HepG2 (cell line): ENCODE results near the gene ARCN1. TPM values are rescaled to one million over a fixed set of nuclear protein-coding genes. Genes with fewer than 3 reads are reported as not detected.

ENCODE experiments used
- ATAC-seq: fragments of 200-7000 bp; cut with Tn5 transposase; 3 replicates; pipeline ENCODE4 v1.9.1; 2020; ENCODE audit warnings: mild to moderate bottlenecking, moderate library complexity
- BruUV-seq: library from RNA; stranded (reverse); fragments of 400-500 nt; replicated peaks from 2 replicates; lab custom pipeline; 2021; lab: Mats Ljungman, UMichigan
- CTCF ChIA-PET: fragments of 300-600 bp; formaldehyde crosslinking; extraction: SDS; loops from one replicate; lab custom pipeline; 2021; ENCODE audit warnings: low total read pairs, inconsistent platforms, low intra/inter-chr PET ratio; lab: Yijun Ruan, JAX
- POLR2A ChIA-PET: fragments of 350-600 bp; sonication (Branson Sonifier 250); formaldehyde crosslinking; loops from one replicate; lab custom pipeline; 2020; ENCODE audit warnings: antibody characterized with exemption, inconsistent platforms; lab: Yijun Ruan, JAX
- DNase-seq: peaks from one replicate; pipeline ENCODE4 v3.0.0-alpha.2; 2015; ENCODE audit warnings: low spot score
- FAIRE-seq: peaks from 3 replicates; lab custom pipeline; 2011; peaks lifted over from hg19 to GRCh38; lab: Jason Lieb, UNC
- H2AFZ ChIP-seq: one replicate; pipeline ENCODE4 v1.6.1; 2011; ENCODE audit warnings: low read length, inconsistent platforms
- H3K27ac ChIP-seq: fragments of 300-600 bp; 3 replicates; pipeline ENCODE4 v1.8.0; 2011; ENCODE audit warnings: mixed run types, mild to moderate bottlenecking, mixed read lengths, low read length, inconsistent platforms; ENCODE audit not compliant: insufficient read depth; ENCODE audit errors: extremely low read length
- H3K27me3 ChIP-seq, 2 experiments: fragments of 200-600 bp in 1 of 2; 2 replicates in 1 of 2; 3 replicates in 1 of 2; pipeline versions ENCODE4 v1.6.0 to v1.8.0; 2011; ENCODE audit warnings: low read length in 2 of 2, mild to moderate bottlenecking in 2 of 2, moderate library complexity in 2 of 2, inconsistent platforms in 1 of 2; ENCODE audit not compliant: insufficient read depth in 2 of 2, control insufficient read depth in 1 of 2
- H3K36me3 ChIP-seq, 2 experiments: fragments of 200-600 bp in 1 of 2; replicated peaks in 1 of 2; 2 replicates in 1 of 2; 3 replicates in 1 of 2; pipeline versions ENCODE4 v1.5.1 to v1.8.0; 2011; ENCODE audit warnings: low read length in 2 of 2, inconsistent platforms in 1 of 2; ENCODE audit not compliant: insufficient read depth in 2 of 2, control insufficient read depth in 1 of 2
- H3K4me1 ChIP-seq: 2 replicates; pipeline ENCODE4 v1.5.1; 2012; ENCODE audit warnings: low read length, inconsistent platforms; ENCODE audit not compliant: insufficient read depth
- H3K4me2 ChIP-seq: 2 replicates; pipeline ENCODE4 v1.6.0; 2011; ENCODE audit warnings: low read depth, low read length, inconsistent platforms
- H3K4me3 ChIP-seq, 3 experiments: fragments of 200-600 bp in 1 of 3; sonication (generic), shearing (Covaris generic) in 1 of 3; replicated peaks in 1 of 3; 2 replicates each; pipeline ENCODE4 v1.5.1; 2011 to 2016; ENCODE audit warnings: low read length in 3 of 3, inconsistent platforms in 2 of 3, low read depth in 2 of 3, mild to moderate bottlenecking in 2 of 3, control low read depth in 1 of 3, mixed read lengths in 1 of 3; ENCODE audit not compliant: insufficient read depth in 1 of 3
- H3K79me2 ChIP-seq: one replicate; pipeline ENCODE4 v1.6.1; 2011; ENCODE audit warnings: low read length, inconsistent platforms; ENCODE audit not compliant: insufficient read depth
- H3K9ac ChIP-seq: 2 replicates; pipeline ENCODE4 v1.6.0; 2011; ENCODE audit warnings: mild to moderate bottlenecking, low read depth, low read length, inconsistent platforms; ENCODE audit not compliant: insufficient read depth
- H3K9me3 ChIP-seq: 2 replicates; pipeline ENCODE4 v1.5.1; 2012; ENCODE audit warnings: mild to moderate bottlenecking, low read length
- H4K20me1 ChIP-seq: 2 replicates; pipeline ENCODE4 v1.6.0; 2011; ENCODE audit warnings: inconsistent platforms, mild to moderate bottlenecking, low read length, moderate library complexity; ENCODE audit not compliant: insufficient read depth
- GLI4 ChIP-seq: sonication (generic); formaldehyde crosslinking; IDR thresholded peaks from 2 replicates; pipeline ENCODE4 v1.5.1; 2020; ENCODE audit warnings: missing genetic modification reagents, mild to moderate bottlenecking, moderate library complexity, borderline replicate concordance
- GMEB2 ChIP-seq: IDR thresholded peaks from 2 replicates; pipeline ENCODE4 v1.6.1; 2016; ENCODE audit warnings: missing biosample characterization, missing genetic modification reagents, low read depth
- HOMEZ ChIP-seq: IDR thresholded peaks from 2 replicates; pipeline ENCODE4 v1.6.1; 2016; ENCODE audit warnings: low read depth
- HOXA3 ChIP-seq: sonication (generic); formaldehyde crosslinking; IDR thresholded peaks from 2 replicates; pipeline ENCODE4 v1.5.0; 2020; ENCODE audit warnings: missing genetic modification reagents
- KAT8 ChIP-seq: IDR thresholded peaks from 2 replicates; pipeline ENCODE4 v1.6.1; 2016; ENCODE audit warnings: missing genetic modification reagents, missing compliant biosample characterization
- MLX ChIP-seq: IDR thresholded peaks from 2 replicates; pipeline ENCODE4 v1.6.1; 2016
- NCOA5 ChIP-seq: sonication (generic); formaldehyde crosslinking; IDR thresholded peaks from 2 replicates; pipeline ENCODE4 v1.4.0; 2020; ENCODE audit warnings: missing genetic modification reagents
- NFKB2 ChIP-seq: sonication (generic); formaldehyde crosslinking; IDR thresholded peaks from 2 replicates; pipeline ENCODE4 v1.4.0; 2020; ENCODE audit warnings: missing genetic modification reagents, borderline replicate concordance
- NFRKB ChIP-seq: fragments of 450-650 bp; IDR thresholded peaks from 2 replicates; pipeline ENCODE4 v1.6.1; 2017
- NONO ChIP-seq, 2 experiments: fragments of 450-650 bp in 1 of 2; sonication (generic) in 1 of 2; formaldehyde crosslinking in 1 of 2; IDR thresholded peaks in 1 of 2; conservative IDR thresholded peaks in 1 of 2; 2 replicates each; pipeline versions ENCODE4 v1.6.1 to v1.8.0; 2017 to 2022; ENCODE audit warnings: mild to moderate bottlenecking in 1 of 2, missing genetic modification reagents in 1 of 2, moderate library complexity in 1 of 2
- RAD51 ChIP-seq: fragments of 450-650 bp; IDR thresholded peaks from 2 replicates; pipeline ENCODE4 v1.6.1; 2016; ENCODE audit warnings: borderline replicate concordance
- THAP7 ChIP-seq: sonication (generic); formaldehyde crosslinking; IDR thresholded peaks from 2 replicates; pipeline ENCODE4 v1.8.1; 2023; ENCODE audit warnings: mild to moderate bottlenecking, missing genetic modification reagents
- ZKSCAN5 ChIP-seq: sonication (generic); formaldehyde crosslinking; IDR thresholded peaks from 2 replicates; pipeline ENCODE4 v1.5.1; 2020; ENCODE audit warnings: mild to moderate bottlenecking, missing genetic modification reagents
- ZSCAN9 ChIP-seq: IDR thresholded peaks from 2 replicates; pipeline ENCODE4 v1.6.1; 2016; ENCODE audit warnings: borderline replicate concordance
- WGBS: methylation state at CpG from one replicate; pipeline ENCODE4 v1.1.6; 2017; ENCODE audit warnings: low lambda C conversion rate; 5-methylcytosine and 5-hydroxymethylcytosine counted together
- in situ Hi-C: cut with HindIII; loops from 2 replicates; pipeline ENCODE4 v1.10.0; 2017; ENCODE audit warnings: low pct_unique_long_range_greater_than_20kb; ENCODE audit not compliant: extremely low pct_ligation_motif_present
- intact Hi-C: fragments of 100-400 bp; cut with micrococcal nuclease; formaldehyde crosslinking; loops from one replicate; pipeline ENCODE4 v1.10.0; 2022; ENCODE audit not compliant: unreplicated experiment
- polyA plus RNA-seq, 8 experiments: library from polyadenylated mRNA; depleted of rRNA in 3 of 8; stranded (reverse) in 7 of 8; unstranded in 1 of 8; fragments of >200 nt; fragmentation: Illumina TruSeq in 4 of 8; extraction: Trizol in 4 of 8; gene quantifications; 2 replicates each; pipeline versions ENCODE4 v1.2.1 to v1.2.3, GENCODE V29; 2011 to 2016; ENCODE audit warnings: low read depth in 4 of 8, missing spikeins in 1 of 8, mixed read lengths in 1 of 8; ENCODE audit not compliant: insufficient read depth in 1 of 8
- total RNA-seq, 5 experiments: library from RNA; depleted of rRNA; stranded (reverse); fragments of >200 nt; fragmentation: Illumina TruSeq; extraction: Trizol; gene quantifications; 2 replicates each; pipeline ENCODE4 v1.2.3, GENCODE V29; 2016; ENCODE audit warnings: low read depth in 1 of 5

Gene ARCN1
- total and polyA plus RNA-seq, 2 of the 13 experiments (the other 11 are each of a cell fraction or from before 2014, with no cell fraction given) = 148 to 200 TPM

- ChIA-PET POLR2A (interaction anchor here (1.3 to 4.3 kb wide), 3 partner anchors 14 to 155 kb away, joined by 4 to 29 read pairs (median 5); partner anchors contain the start of gene DDX6), CTCF (no interaction called here)
- no peaks in the 10 kb centered on the region for H4K20me1 ChIP-seq
- H3K4me3 ChIP-seq = no peak overlapping the region
- no peak overlapping the region for H3K4me2 ChIP-seq
- intact Hi-C loops = no loop called here
- peaks cover 9% of the 10 kb centered on the region for H3K4me1 ChIP-seq
- 94% methylated on average over 2 of the region's 2 CpGs for WGBS
- DNase-seq (no peak), ATAC-seq (no peak), FAIRE-seq (no peak)
- no peaks in the 10 kb centered on the region for H3K79me2 ChIP-seq
- BruUV-seq = no TSS peak
- H3K9me3 ChIP-seq = no peaks in the 10 kb centered on the region
- peaks cover 0 to 6% of the 10 kb centered on the region in 2 experiments; a peak in 2 of 5 replicates for H3K36me3 ChIP-seq
- in situ Hi-C loops = no loop called here
- no peaks in the 10 kb centered on the region for H3K27me3 ChIP-seq
- no peak overlapping the region for H3K27ac ChIP-seq
- TF ChIP-seq ZKSCAN5 (no peak), NCOA5 (no peak), GMEB2 (CRISPR knock-in tag) (no peak), ZSCAN9 (CRISPR knock-in tag) (no peak)
- H2AFZ ChIP-seq = no peak overlapping the region
- H3K9ac ChIP-seq = no peak overlapping the region
Measured at GRCh38 chr11:118635642-118636041, 63.4 kb downstream of the ARCN1 start.

- in situ Hi-C loops (no loop called here), intact Hi-C loops (no loop called here)
- peaks cover 9% of the 10 kb centered on the region for H3K4me1 ChIP-seq
- H3K79me2 ChIP-seq = no peaks in the 10 kb centered on the region
- WGBS = 97% methylated on average over 7 of the region's 8 CpGs
- H2AFZ ChIP-seq = no peak overlapping the region
- CTCF ChIA-PET = no interaction called here
- no peak overlapping the region for H3K27ac ChIP-seq
- DNase-seq (no peak), FAIRE-seq (no peak), ATAC-seq (no peak)
- no peaks in the 10 kb centered on the region for H3K27me3 ChIP-seq
- no peak overlapping the region for H3K4me3 ChIP-seq
- no peaks in the 10 kb centered on the region for H4K20me1 ChIP-seq
- peaks cover 0 to 6% of the 10 kb centered on the region in 2 experiments; a peak in 2 of 5 replicates for H3K36me3 ChIP-seq
- H3K4me2 ChIP-seq = no peak overlapping the region
- H3K9ac ChIP-seq = no peak overlapping the region
- no peaks in the 10 kb centered on the region for H3K9me3 ChIP-seq
- no TSS peak for BruUV-seq
- POLR2A ChIA-PET = interaction anchor here (4.3 kb wide), 1 partner anchor 16 kb away, joined by 29 read pairs; no protein-coding TSS in a partner anchor
- no peak for TF ChIP-seq GLI4 (CRISPR knock-in tag)
- no peak for TF ChIP-seq MLX (CRISPR knock-in tag)
- no peak for TF ChIP-seq KAT8
- TF ChIP-seq HOMEZ (CRISPR knock-in tag) = no peak
- TF ChIP-seq NFKB2 (CRISPR knock-in tag) = no peak
- no peak for TF ChIP-seq THAP7 (CRISPR knock-in tag)
- TF ChIP-seq NFRKB = no peak
- no peak for TF ChIP-seq RAD51
- no peak for TF ChIP-seq NONO (IDR thresholded peaks at IDR 0.05)
- TF ChIP-seq NONO (CRISPR knock-in tag; conservative IDR thresholded peaks at IDR 0.05) = no peak
- no peak for TF ChIP-seq HOXA3 (CRISPR knock-in tag)
Measured at GRCh38 chr11:118636569-118637290, 64.5 kb downstream of the ARCN1 start.
